ENCODE results near the gene CNKSR2. TPM values are rescaled to one million over a fixed set of nuclear protein-coding genes. Genes with fewer than 3 reads are reported as not detected.

CNKSR2 gene
- polyA plus RNA-seq, 1 experiment, result 0.14 TPM

- no peaks in the 10 kb centered on the region for H3K27me3 ChIP-seq (ENCODE audit: control insufficient read depth, insufficient read depth, low read length)
- TF ChIP-seq CTCF (IDR thresholded peaks at IDR 0.05; ENCODE audit: low read depth, low read length), result no peak
- no peak for DNase-seq (ENCODE audit: low read depth, low spot score)
- no peak overlapping the region for H3K4me3 ChIP-seq (ENCODE audit: low read depth, low read length)
- H3K27ac ChIP-seq (ENCODE audit: low read depth, low read length), result no peak overlapping the region
- H3K9me3 ChIP-seq (ENCODE audit: control insufficient read depth, insufficient read depth, low read length), result no peaks in the 10 kb centered on the region
- POLR2A ChIA-PET, result no interaction called here
- CTCF ChIA-PET, result no interaction called here
These were observed 235.9 kb downstream of the CNKSR2 start for GRCh38 chrX:21610168-21610567.

GRCh38 chrX:21612154-21612553, 237.9 kb downstream of the CNKSR2 start:
- Histone ChIP-seq H3K27me3 (ENCODE audit: control insufficient read depth, insufficient read depth, low read length) (no peaks in the 10 kb centered on the region), H3K4me3 (ENCODE audit: low read depth, low read length) (no peak overlapping the region), H3K9me3 (ENCODE audit: control insufficient read depth, insufficient read depth, low read length) (no peaks in the 10 kb centered on the region), H3K27ac (ENCODE audit: low read depth, low read length) (no peak overlapping the region)
- no peak for TF ChIP-seq CTCF (IDR thresholded peaks at IDR 0.05; ENCODE audit: low read depth, low read length)
- CTCF ChIA-PET, result no interaction called here
- DNase-seq (ENCODE audit: low read depth, low spot score), result no peak
- POLR2A ChIA-PET, result no interaction called here

- POLR2A ChIA-PET, result no interaction called here
- no peak for DNase-seq (ENCODE audit: low read depth, low spot score)
- H3K27me3 ChIP-seq (ENCODE audit: control insufficient read depth, insufficient read depth, low read length), result no peaks in the 10 kb centered on the region
- H3K27ac ChIP-seq (ENCODE audit: low read depth, low read length), result no peak overlapping the region
- H3K4me3 ChIP-seq (ENCODE audit: low read depth, low read length), result no peak overlapping the region
- CTCF ChIA-PET, result no interaction called here
- no peak for TF ChIP-seq CTCF (IDR thresholded peaks at IDR 0.05; ENCODE audit: low read depth, low read length)
- H3K9me3 ChIP-seq (ENCODE audit: control insufficient read depth, insufficient read depth, low read length), result no peaks in the 10 kb centered on the region
These were observed 242.2 kb downstream of the CNKSR2 start for GRCh38 chrX:21616386-21616785.

- no peaks in the 10 kb centered on the region for H3K27me3 ChIP-seq (ENCODE audit: control insufficient read depth, insufficient read depth, low read length)
- no peak for DNase-seq (ENCODE audit: low read depth, low spot score)
- TF ChIP-seq CTCF (IDR thresholded peaks at IDR 0.05; ENCODE audit: low read depth, low read length), result no peak
- H3K4me3 ChIP-seq (ENCODE audit: low read depth, low read length), result no peak overlapping the region
- ChIA-PET CTCF (no interaction called here), POLR2A (no interaction called here)
- no peaks in the 10 kb centered on the region for H3K9me3 ChIP-seq (ENCODE audit: control insufficient read depth, insufficient read depth, low read length)
- no peak overlapping the region for H3K27ac ChIP-seq (ENCODE audit: low read depth, low read length)
These were observed 246.0 kb downstream of the CNKSR2 start for GRCh38 chrX:21620234-21620633.

GRCh38 chrX:21623778-21624501, 249.7 kb downstream of the CNKSR2 start:
- Histone ChIP-seq H3K4me3 (ENCODE audit: low read depth, low read length) (no peak overlapping the region), H3K9me3 (ENCODE audit: control insufficient read depth, insufficient read depth, low read length) (no peaks in the 10 kb centered on the region), H3K27ac (ENCODE audit: low read depth, low read length) (no peak overlapping the region), H3K27me3 (ENCODE audit: control insufficient read depth, insufficient read depth, low read length) (no peaks in the 10 kb centered on the region)
- no peak for TF ChIP-seq CTCF (IDR thresholded peaks at IDR 0.05; ENCODE audit: low read depth, low read length)
- CTCF ChIA-PET, result no interaction called here
- POLR2A ChIA-PET, result no interaction called here
- no peak for DNase-seq (ENCODE audit: low read depth, low spot score)

Measured in AG04450 (cell line).